Measurements from ENCODE around the gene MBOAT1. TPM values are rescaled to one million over a fixed set of nuclear protein-coding genes. Genes with fewer than 3 reads are reported as not detected.

Gene MBOAT1
- total RNA-seq, 1 experiment from 2014 or later: 9.9 TPM

DNA sequence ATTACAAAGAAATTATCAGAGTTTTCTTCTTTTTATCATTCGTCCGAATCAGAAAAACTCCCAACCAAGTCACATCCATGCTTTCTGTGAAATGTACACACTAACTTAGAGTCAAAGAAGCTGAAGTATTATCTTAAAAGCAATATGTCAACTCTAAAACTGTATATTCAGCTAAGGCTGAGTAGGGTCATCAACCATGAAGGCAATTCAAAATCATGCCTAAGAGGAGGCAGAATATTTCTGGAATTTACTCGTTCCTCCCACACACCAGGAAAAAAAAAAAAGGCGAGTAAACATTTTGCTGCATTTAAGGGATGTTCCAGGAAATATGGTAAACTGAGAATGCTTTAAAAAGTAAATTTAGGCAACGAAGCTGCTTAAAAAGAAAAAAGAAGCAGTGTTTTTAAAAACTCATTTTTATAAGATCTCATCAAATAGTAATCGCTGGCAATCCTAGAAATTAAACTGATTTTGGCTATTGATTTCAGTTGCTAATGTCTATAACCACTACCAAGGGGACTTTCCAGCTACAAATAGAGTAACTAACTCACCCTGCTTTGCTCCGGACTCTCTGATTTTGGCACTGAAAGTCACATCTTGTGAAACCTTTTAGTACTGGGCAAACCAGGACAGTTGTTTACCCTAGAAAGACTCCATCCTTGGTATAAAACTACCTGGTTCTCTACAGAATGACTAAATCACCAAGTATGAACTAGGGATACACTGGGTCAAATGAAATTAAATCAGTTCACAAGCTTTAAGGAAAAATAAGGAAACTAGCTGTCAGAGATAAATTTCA, 82.8 kb downstream of the MBOAT1 start:
- no peak overlapping the region for H2BK15ac ChIP-seq (ENCODE audit: low read depth, low read length)
- no peak overlapping the region for H3K4me3 Mint-ChIP-seq
- H3K4me2 ChIP-seq (ENCODE audit: insufficient read depth, insufficient read length, low read length): no peak overlapping the region
- TF ChIP-seq, protein P1, sequence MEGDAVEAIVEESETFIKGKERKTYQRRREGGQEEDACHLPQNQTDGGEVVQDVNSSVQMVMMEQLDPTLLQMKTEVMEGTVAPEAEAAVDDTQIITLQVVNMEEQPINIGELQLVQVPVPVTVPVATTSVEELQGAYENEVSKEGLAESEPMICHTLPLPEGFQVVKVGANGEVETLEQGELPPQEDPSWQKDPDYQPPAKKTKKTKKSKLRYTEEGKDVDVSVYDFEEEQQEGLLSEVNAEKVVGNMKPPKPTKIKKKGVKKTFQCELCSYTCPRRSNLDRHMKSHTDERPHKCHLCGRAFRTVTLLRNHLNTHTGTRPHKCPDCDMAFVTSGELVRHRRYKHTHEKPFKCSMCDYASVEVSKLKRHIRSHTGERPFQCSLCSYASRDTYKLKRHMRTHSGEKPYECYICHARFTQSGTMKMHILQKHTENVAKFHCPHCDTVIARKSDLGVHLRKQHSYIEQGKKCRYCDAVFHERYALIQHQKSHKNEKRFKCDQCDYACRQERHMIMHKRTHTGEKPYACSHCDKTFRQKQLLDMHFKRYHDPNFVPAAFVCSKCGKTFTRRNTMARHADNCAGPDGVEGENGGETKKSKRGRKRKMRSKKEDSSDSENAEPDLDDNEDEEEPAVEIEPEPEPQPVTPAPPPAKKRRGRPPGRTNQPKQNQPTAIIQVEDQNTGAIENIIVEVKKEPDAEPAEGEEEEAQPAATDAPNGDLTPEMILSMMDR (conservative IDR thresholded peaks at IDR 0.05): no peak
- H3K4ac ChIP-seq (ENCODE audit: low read depth, low read length): no peak overlapping the region
- H3K79me2 ChIP-seq (ENCODE audit: insufficient read depth, low read length): no peaks in the 10 kb centered on the region
- H3K27ac Mint-ChIP-seq: no peak overlapping the region
- H4K91ac ChIP-seq (ENCODE audit: insufficient read length, low read depth, low read length): no peak overlapping the region
- no peak overlapping the region for H3K23ac ChIP-seq (ENCODE audit: insufficient read length, low read depth, low read length)
- no peak overlapping the region for H2AFZ ChIP-seq (ENCODE audit: low read length)
- no peaks in the 10 kb centered on the region for H4K20me1 ChIP-seq (ENCODE audit: control insufficient read depth, insufficient read depth, insufficient read length)
- no peak overlapping the region for H3K9ac ChIP-seq (ENCODE audit: extremely low read depth, insufficient read length, low read length)
- no peaks in the 10 kb centered on the region for H3K79me1 ChIP-seq (ENCODE audit: insufficient read depth, low read depth, low read length, poor library complexity, severe bottlenecking)
- no peak overlapping the region for H3K27ac ChIP-seq (ENCODE audit: insufficient read length, low read depth, low read length)
- H2BK20ac ChIP-seq (ENCODE audit: low read depth, low read length, poor library complexity, severe bottlenecking): no peak overlapping the region
- H2AK5ac ChIP-seq (ENCODE audit: insufficient read length, low read length): no peak overlapping the region
- H3T11ph ChIP-seq (ENCODE audit: low read length): no peak overlapping the region
- H2BK12ac ChIP-seq (ENCODE audit: insufficient read length, low read depth, low read length): no peak overlapping the region
- H3K36me3 Mint-ChIP-seq (ENCODE audit: insufficient read depth in 1 of 3, low read depth in 3 of 3): peaks cover 0 to 6% (median 1%) of the 10 kb centered on the region in 3 experiments; a peak in 3 of 7 replicates
- H3K9me3 ChIP-seq (ENCODE audit: control insufficient read depth, low read depth, low read length): no peaks in the 10 kb centered on the region
- H4K5ac ChIP-seq (ENCODE audit: insufficient read length, low read depth, low read length): no peak overlapping the region
- H3K14ac ChIP-seq (ENCODE audit: insufficient read depth, low read length): no peak overlapping the region
- no peak overlapping the region for H3K18ac ChIP-seq (ENCODE audit: insufficient read length, low read depth, low read length)
- no peaks in the 10 kb centered on the region for H3K9me3 Mint-ChIP-seq
- no peaks in the 10 kb centered on the region for H3K23me2 ChIP-seq (ENCODE audit: insufficient read length, low read depth, low read length, poor library complexity, severe bottlenecking)
- H2BK5ac ChIP-seq (ENCODE audit: insufficient read length, low read length): no peak overlapping the region
- H2BK120ac ChIP-seq (ENCODE audit: low read depth, low read length, poor library complexity, severe bottlenecking): no peak overlapping the region
- WGBS (ENCODE audit: extremely low coverage, insufficient read length, low lambda C conversion rate): no CpG with 5 or more reads among the region's 7 CpGs
- H3K4me1 Mint-ChIP-seq: peaks cover 17% of the 10 kb centered on the region in 2 experiments
- no peak overlapping the region for H3K56ac ChIP-seq (ENCODE audit: insufficient read length, low read depth, low read length)
- no peaks in the 10 kb centered on the region for H3K27me3 Mint-ChIP-seq (ENCODE audit: low read depth)
- H4K8ac ChIP-seq (replicated peaks; ENCODE audit: insufficient read length, low read depth, low read length): no peak overlapping the region
- no peaks in the 10 kb centered on the region for H3K27me3 ChIP-seq (ENCODE audit: insufficient read depth, low read length)
- no peaks in the 10 kb centered on the region for H3K4me1 ChIP-seq (ENCODE audit: insufficient read depth, low read length)
- no peak for DNase-seq
